Naive B cell (primary cell): Measurements from ENCODE around the gene BBS2. TPM values are rescaled to one million over a fixed set of nuclear protein-coding genes. Genes with fewer than 3 reads are reported as not detected.

ENCODE experiments used
- ATAC-seq, 2 donors: fragments of 150-1000 bp; cut with Tn5 transposase; 2 replicates each; pipeline ENCODE4 v1.10.0; 2021; ENCODE audit warnings: low read depth in 2 of 2, mild to moderate bottlenecking in 2 of 2, moderate library complexity in 2 of 2
- DNase-seq: peaks from one replicate; pipeline ENCODE4 v3.0.0; 2022
- H3K27ac Mint-ChIP-seq, 6 donors: one replicate each; pipeline ENCODE4 v1.8.0; 2020 to 2022; ENCODE audit warnings: mild to moderate bottlenecking in 6 of 6, mixed read lengths in 6 of 6, moderate library complexity in 5 of 6, inconsistent platforms in 2 of 6
- H3K27me3 Mint-ChIP-seq, 3 donors: one replicate each; pipeline ENCODE4 v1.8.0; 2021 to 2022; ENCODE audit warnings: mixed read lengths in 3 of 3, mild to moderate bottlenecking in 1 of 3
- H3K36me3 Mint-ChIP-seq, 2 donors: one replicate each; pipeline ENCODE4 v1.8.0; 2020 to 2022; ENCODE audit warnings: mixed read lengths in 2 of 2, inconsistent platforms in 1 of 2, mild to moderate bottlenecking in 1 of 2
- H3K4me1 Mint-ChIP-seq, 3 donors: one replicate each; pipeline ENCODE4 v1.8.0; 2020 to 2022; ENCODE audit warnings: mixed read lengths in 3 of 3, inconsistent platforms in 1 of 3, mild to moderate bottlenecking in 1 of 3, moderate library complexity in 1 of 3
- H3K4me3 Mint-ChIP-seq, 8 donors: one replicate each; pipeline ENCODE4 v1.8.0; 2020 to 2022; ENCODE audit warnings: mild to moderate bottlenecking in 8 of 8, mixed read lengths in 8 of 8, moderate library complexity in 8 of 8, inconsistent platforms in 2 of 8
- H3K9me3 Mint-ChIP-seq, 7 donors: one replicate each; pipeline ENCODE4 v1.8.0; 2020 to 2022; ENCODE audit warnings: mixed read lengths in 7 of 7, mild to moderate bottlenecking in 5 of 7, inconsistent platforms in 2 of 7, moderate library complexity in 1 of 7
- polyA plus RNA-seq, 6 donors: library from polyadenylated mRNA; unstranded; fragments of 300-500 nt; fragmentation: Illumina TruSeq; gene quantifications; one replicate each; pipeline ENCODE4 v1.2.3, GENCODE V29; 2021; ENCODE audit warnings: low read depth in 6 of 6

Gene BBS2
- polyA plus RNA-seq, 6 donors from 2014 or later = 9.8 to 28.8 (median 17.7) TPM

GRCh38 chr16:56457927-56458470, 61.8 kb downstream of the BBS2 start:
- Mint-ChIP-seq H3K4me1 (peaks cover 0 to 8% (median 6%) of the 10 kb centered on the region in 3 donors), H3K27me3 (no peaks in the 10 kb centered on the region), H3K9me3 (no peaks in the 10 kb centered on the region), H3K4me3 (peak overlapping the region in 1 of 8 donors; percentile 61), H3K36me3 (peaks cover 36% of the 10 kb centered on the region in 2 donors), H3K27ac (peak overlapping the region in 1 of 6 donors; percentile 11)
- no peak for DNase-seq
- no peak for ATAC-seq

- H3K4me1 Mint-ChIP-seq = peaks cover 27 to 37% (median 34%) of the 10 kb centered on the region in 3 donors
- no peaks in the 10 kb centered on the region for H3K27me3 Mint-ChIP-seq
- H3K36me3 Mint-ChIP-seq = peaks cover 21 to 27% of the 10 kb centered on the region in 2 donors
- ATAC-seq (peak; percentile 25 to 32), DNase-seq (no peak)
- peak overlapping the region; percentile 89 to 99 (median 99) for H3K4me3 Mint-ChIP-seq
- H3K27ac Mint-ChIP-seq = peak overlapping the region; percentile 84 to 96 (median 95)
- no peaks in the 10 kb centered on the region for H3K9me3 Mint-ChIP-seq
Observed at GRCh38 chr16:56451753-56452689, 67.8 kb downstream of the BBS2 start.

GRCh38 chr16:56450986-56451752, 68.7 kb downstream of the BBS2 start, which contains the start of the genes NUDT21 and OGFOD1:
NUDT21 (minus strand) TSS chr16:56451332; CDS start chr16:56451202, 130 bp downstream.
OGFOD1 (plus strand) TSS chr16:56451554; CDS start chr16:56451613, 59 bp downstream.
- Mint-ChIP-seq H3K9me3 (no peaks in the 10 kb centered on the region), H3K27me3 (no peaks in the 10 kb centered on the region), H3K4me3 (peak within 1 kb of the TSS; percentile 89 to 99 (median 99)), H3K4me1 (peaks cover 27 to 37% (median 34%) of the 10 kb centered on the region in 3 donors), H3K36me3 (peaks cover 15 to 19% of the 10 kb centered on the region in 2 donors), H3K27ac (peak within 1 kb of the TSS; percentile 84 to 96 (median 95))
- peak; percentile 92 for DNase-seq
- ATAC-seq = peak; percentile 97

GRCh38 chr16:56450275-56450985, 69.4 kb downstream of the BBS2 start:
- H3K9me3 Mint-ChIP-seq = no peaks in the 10 kb centered on the region
- no peaks in the 10 kb centered on the region for H3K27me3 Mint-ChIP-seq
- H3K27ac Mint-ChIP-seq = peak overlapping the region; percentile 69 to 96 (median 94)
- H3K36me3 Mint-ChIP-seq = peaks cover 8 to 11% of the 10 kb centered on the region in 2 donors
- no peak for DNase-seq
- ATAC-seq = no peak
- peaks cover 24 to 37% (median 34%) of the 10 kb centered on the region in 3 donors for H3K4me1 Mint-ChIP-seq
- H3K4me3 Mint-ChIP-seq = peak overlapping the region; percentile 89 to 99 (median 99)

GRCh38 chr16:56448005-56448404, 71.8 kb downstream of the BBS2 start:
- no peaks in the 10 kb centered on the region for H3K27me3 Mint-ChIP-seq
- peaks cover 24 to 37% (median 34%) of the 10 kb centered on the region in 3 donors for H3K4me1 Mint-ChIP-seq
- H3K4me3 Mint-ChIP-seq = peak overlapping the region in 2 of 8 donors; percentile 59 to 69
- DNase-seq (no peak), ATAC-seq (no peak)
- peak overlapping the region in 1 of 6 donors; percentile 28 for H3K27ac Mint-ChIP-seq
- H3K9me3 Mint-ChIP-seq = no peaks in the 10 kb centered on the region
- peaks cover 0 to 2% of the 10 kb centered on the region in 2 donors for H3K36me3 Mint-ChIP-seq

- Mint-ChIP-seq H3K36me3 (peaks cover 6 to 10% of the 10 kb centered on the region in 2 donors), H3K27me3 (no peaks in the 10 kb centered on the region), H3K4me3 (peak overlapping the region in 1 of 8 donors; percentile 59), H3K9me3 (no peaks in the 10 kb centered on the region), H3K4me1 (peaks cover 20 to 34% (median 31%) of the 10 kb centered on the region in 3 donors), H3K27ac (peak overlapping the region in 1 of 6 donors; percentile 21)
- ATAC-seq (no peak), DNase-seq (no peak)
Observed at GRCh38 chr16:56447286-56447685, 72.5 kb downstream of the BBS2 start.

GRCh38 chr16:56438038-56438437, 81.8 kb downstream of the BBS2 start:
- H3K27me3 Mint-ChIP-seq = no peaks in the 10 kb centered on the region
- peaks cover 24 to 41% of the 10 kb centered on the region in 2 donors for H3K36me3 Mint-ChIP-seq
- no peaks in the 10 kb centered on the region for H3K9me3 Mint-ChIP-seq
- no peak overlapping the region for H3K27ac Mint-ChIP-seq
- DNase-seq (no peak), ATAC-seq (no peak)
- H3K4me1 Mint-ChIP-seq = peaks cover 4 to 14% (median 4%) of the 10 kb centered on the region in 3 donors
- H3K4me3 Mint-ChIP-seq = peak overlapping the region in 1 of 8 donors; percentile 64

GRCh38 chr16:56436258-56436657, 83.6 kb downstream of the BBS2 start:
- ATAC-seq (no peak), DNase-seq (no peak)
- Mint-ChIP-seq H3K4me1 (peaks cover 0 to under 1% (median 0%) of the 10 kb centered on the region in 3 donors), H3K4me3 (no peak overlapping the region), H3K36me3 (peaks cover 16 to 37% of the 10 kb centered on the region in 2 donors), H3K27me3 (no peaks in the 10 kb centered on the region), H3K9me3 (no peaks in the 10 kb centered on the region), H3K27ac (no peak overlapping the region)

Other genes starting within 250 kb of the BBS2 start
- gene AMFR, start 94.5 kb downstream of the BBS2 start, polyA plus RNA-seq = 100 to 1,000 TPM in 3 of 6 donors, 10 to 100 TPM in 3; 54.4 to 290 (median 98.6) TPM
- 10 to 100 TPM; 61.6 to 83.9 (median 71.4) TPM for gene NUDT21, start 68.7 kb downstream of the BBS2 start, polyA plus RNA-seq
- 10 to 100 TPM; 48.7 to 84.1 (median 69.7) TPM for gene OGFOD1, start 68.5 kb downstream of the BBS2 start, polyA plus RNA-seq
- not detected for gene MT4, start 45.0 kb upstream of the BBS2 start, polyA plus RNA-seq
- gene MT3, start 69.5 kb upstream of the BBS2 start, polyA plus RNA-seq = not detected
- 10 to 100 TPM in 5 of 6 donors, 1 to 10 TPM in 1; 8.6 to 18.6 (median 11.2) TPM for gene MT2A, start 88.6 kb upstream of the BBS2 start, polyA plus RNA-seq
- not detected for gene MT1E, start 105.8 kb upstream of the BBS2 start, polyA plus RNA-seq
- gene MT1M, start 112.6 kb upstream of the BBS2 start, polyA plus RNA-seq = not detected
- not detected for gene MT1A, start 118.6 kb upstream of the BBS2 start, polyA plus RNA-seq
- not detected for gene MT1B, start 131.9 kb upstream of the BBS2 start, polyA plus RNA-seq
- 10 to 100 TPM in 1 of 6 donors, 1 to 10 TPM in 5; 4.0 to 10.3 (median 4.6) TPM for gene MT1F, start 137.9 kb upstream of the BBS2 start, polyA plus RNA-seq
- not detected for gene MT1G, start 148.0 kb upstream of the BBS2 start, polyA plus RNA-seq
- gene MT1H, start 149.8 kb upstream of the BBS2 start, polyA plus RNA-seq = not detected
- 1 to 10 TPM in 5 of 6 donors, not detected in 1; 2.4 to 8.9 (median 8.0) TPM for gene MT1X, start 162.4 kb upstream of the BBS2 start, polyA plus RNA-seq
- 10 to 100 TPM; 54.7 to 72.7 (median 66.8) TPM for gene NUP93, start 210.1 kb upstream of the BBS2 start, polyA plus RNA-seq